Sciatic nerve (tissue), 2 donors: ENCODE results near the gene NAPA. TPM values are rescaled to one million over a fixed set of nuclear protein-coding genes. Genes with fewer than 3 reads are reported as not detected.

Experiments
- ATAC-seq: fragments of 200-7000 bp; cut with Tn5 transposase; one replicate; pipeline ENCODE4 v1.9.1; 2020; ENCODE audit warnings: mild to moderate bottlenecking, moderate library complexity
- DNase-seq: peaks from one replicate; pipeline ENCODE4 v3.0.0-alpha.2; 2020; ENCODE audit warnings: low spot score
- intact Hi-C: fragments of 100-400 bp; cut with DNase I; formaldehyde crosslinking; loops from one replicate; pipeline ENCODE4 v1.14.2; 2022
- total RNA-seq: library from RNA; stranded (reverse); fragmentation: NEBNext Ultra II Directional; extraction: Animal tissue kit (Norgen Biotek cat#: 25700); gene quantifications from one replicate; pipeline ENCODE4 v1.2.1, GENCODE V29; 2021
- donor health status: DM: no; HTN: no; CAD: no.
- donor health status: DM: no; HTN: no; CAD: no.

NAPA gene
- total RNA-seq, 1 donor from 2014 or later = 91.7 TPM

- DNase-seq = no peak
- intact Hi-C loops = no loop called here
- no peak for ATAC-seq
Observed at GRCh38 chr19:47445527-47445926, 69.3 kb downstream of the NAPA start.

DNA sequence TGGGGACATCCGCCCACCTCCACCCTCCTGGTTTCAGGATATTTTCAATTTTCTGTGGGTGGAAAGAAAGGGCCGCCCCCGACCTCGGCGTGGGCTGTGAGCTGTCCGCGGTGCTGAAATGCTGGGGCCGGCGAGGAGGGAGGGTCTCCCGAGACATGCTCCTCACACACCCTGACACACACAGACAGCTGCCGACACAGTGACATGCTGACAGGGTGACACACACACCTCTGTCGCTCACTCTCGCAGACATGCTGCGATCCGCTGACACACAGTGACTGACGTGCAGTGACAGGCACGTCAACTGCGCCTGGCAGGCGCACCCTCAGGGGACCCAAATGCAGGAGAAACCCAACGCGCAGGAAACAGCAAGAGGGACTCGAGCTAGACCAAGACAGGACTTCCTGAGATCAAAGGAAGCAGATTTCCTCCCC is 70.5 kb downstream of the NAPA start:
- ATAC-seq (no peak), DNase-seq (no peak)
- intact Hi-C loops = no loop called here

DNA sequence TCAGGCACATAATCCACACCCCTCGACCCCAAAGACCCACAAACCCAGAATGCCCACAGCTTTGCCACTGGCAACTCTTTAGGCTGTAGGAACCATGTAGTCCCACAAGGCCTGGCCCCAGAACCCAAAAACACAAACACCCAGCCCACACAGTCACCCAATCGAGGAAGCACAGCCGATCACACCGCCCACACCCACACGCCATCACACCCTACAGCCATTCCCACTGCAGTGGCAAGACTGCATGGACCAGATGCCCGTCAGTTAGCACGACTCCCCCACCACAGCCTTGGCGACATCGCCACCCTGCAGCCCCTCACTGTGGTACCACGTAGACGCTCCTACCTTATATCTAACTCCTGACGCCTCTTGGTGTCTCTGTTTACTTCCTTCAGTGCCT is 71.5 kb downstream of the NAPA start:
- no peak for ATAC-seq
- intact Hi-C loops = no loop called here
- DNase-seq = no peak

DNA sequence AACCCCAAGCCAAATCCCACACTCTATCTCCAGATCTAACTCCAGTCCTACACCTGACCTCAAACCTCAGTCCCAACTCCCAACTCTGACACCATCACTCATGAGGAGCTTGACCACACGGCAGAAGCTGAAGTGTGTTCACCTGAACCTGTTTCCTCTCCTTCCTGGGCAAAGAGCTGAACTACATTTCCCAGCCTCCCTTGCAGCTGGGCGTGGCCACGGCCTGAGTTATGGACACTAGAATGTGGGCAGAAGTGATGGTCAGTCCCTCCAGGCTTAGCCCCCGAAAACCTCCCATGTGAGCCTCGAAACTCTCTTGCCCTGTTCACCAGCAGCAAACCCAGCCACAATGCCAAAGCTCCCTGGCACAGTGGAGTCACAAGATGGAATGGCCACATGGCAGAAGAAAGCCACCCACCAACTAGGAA is 76.1 kb downstream of the NAPA start:
- intact Hi-C loops = loop anchor here (5.0 kb wide), 1 partner anchor 258 kb away; no protein-coding TSS in a partner anchor
- DNase-seq = no peak
- no peak for ATAC-seq

Other genes with a start within 250 kb of the NAPA start
- 28.2 TPM for gene INAFM1, start 240.2 kb downstream of the NAPA start, total RNA-seq
- gene C5AR1, start 205.2 kb downstream of the NAPA start, total RNA-seq = 33.3 TPM
- gene C5AR2, start 182.9 kb downstream of the NAPA start, total RNA-seq = 6.1 TPM
- gene DHX34, start 165.7 kb downstream of the NAPA start, total RNA-seq = 15.2 TPM
- 6.6 TPM for gene MEIS3, start 95.5 kb downstream of the NAPA start, total RNA-seq
- gene SLC8A2, start 43.2 kb downstream of the NAPA start, total RNA-seq = not detected
- 6.3 TPM for gene KPTN, start 30.8 kb downstream of the NAPA start, total RNA-seq
- 0.71 TPM for gene ZNF541, start 58.1 kb upstream of the NAPA start, total RNA-seq
- gene BICRA, start 94.1 kb upstream of the NAPA start, total RNA-seq = 23.9 TPM
- 153 TPM for gene EHD2, start 198.4 kb upstream of the NAPA start, total RNA-seq
- 297 TPM for gene NOP53, start 230.5 kb upstream of the NAPA start, total RNA-seq